Neural crest cell (in vitro differentiated cells): Measurements from ENCODE around the gene ZNF296. TPM values are rescaled to one million over a fixed set of nuclear protein-coding genes. Genes with fewer than 3 reads are reported as not detected.

Experiments
- DNase-seq: peaks from one replicate; pipeline ENCODE4 v3.0.0; 2021; ENCODE audit warnings: low read depth, mixed read lengths, low spot score
- H3K27ac Mint-ChIP-seq: one replicate; pipeline ENCODE4 v1.8.0; 2021; ENCODE audit warnings: mild to moderate bottlenecking, mixed read lengths; ENCODE audit not compliant: unreplicated experiment
- H3K27me3 Mint-ChIP-seq: 2 replicates; pipeline ENCODE4 v1.8.0; 2021; ENCODE audit warnings: low read depth, mild to moderate bottlenecking, mixed read lengths
- H3K36me3 Mint-ChIP-seq: 2 replicates; pipeline ENCODE4 v1.8.0; 2021; ENCODE audit warnings: low read depth, mild to moderate bottlenecking, mixed read lengths
- H3K4me1 Mint-ChIP-seq: 2 replicates; pipeline ENCODE4 v1.8.0; 2021; ENCODE audit warnings: mixed read lengths
- H3K4me3 Mint-ChIP-seq: one replicate; pipeline ENCODE4 v1.8.0; 2021; ENCODE audit warnings: mild to moderate bottlenecking, mixed read lengths
- H3K9me3 Mint-ChIP-seq: 2 replicates; pipeline ENCODE4 v1.8.0; 2021; ENCODE audit warnings: mixed read lengths
- total RNA-seq: library from RNA; stranded (reverse); gene quantifications from 2 replicates; pipeline ENCODE4 v1.2.1, GENCODE V29; 2021
- TF ChIP-seq, protein P1 (sequence below): fragments of 200-600 bp; sonication (generic); conservative IDR thresholded peaks from 2 replicates; pipeline ENCODE4 v1.5.0; 2021; ENCODE audit warnings: antibody characterized with exemption, mild to moderate bottlenecking

The ZNF296 gene
- total RNA-seq, 1 donor from 2014 or later: 1.2 TPM

- Mint-ChIP-seq H3K4me3 (no peak overlapping the region), H3K36me3 (peaks cover 2% of the 10 kb centered on the region), H3K4me1 (no peaks in the 10 kb centered on the region), H3K27ac (no peak overlapping the region), H3K27me3 (no peaks in the 10 kb centered on the region), H3K9me3 (no peaks in the 10 kb centered on the region)
- TF ChIP-seq, protein P1, sequence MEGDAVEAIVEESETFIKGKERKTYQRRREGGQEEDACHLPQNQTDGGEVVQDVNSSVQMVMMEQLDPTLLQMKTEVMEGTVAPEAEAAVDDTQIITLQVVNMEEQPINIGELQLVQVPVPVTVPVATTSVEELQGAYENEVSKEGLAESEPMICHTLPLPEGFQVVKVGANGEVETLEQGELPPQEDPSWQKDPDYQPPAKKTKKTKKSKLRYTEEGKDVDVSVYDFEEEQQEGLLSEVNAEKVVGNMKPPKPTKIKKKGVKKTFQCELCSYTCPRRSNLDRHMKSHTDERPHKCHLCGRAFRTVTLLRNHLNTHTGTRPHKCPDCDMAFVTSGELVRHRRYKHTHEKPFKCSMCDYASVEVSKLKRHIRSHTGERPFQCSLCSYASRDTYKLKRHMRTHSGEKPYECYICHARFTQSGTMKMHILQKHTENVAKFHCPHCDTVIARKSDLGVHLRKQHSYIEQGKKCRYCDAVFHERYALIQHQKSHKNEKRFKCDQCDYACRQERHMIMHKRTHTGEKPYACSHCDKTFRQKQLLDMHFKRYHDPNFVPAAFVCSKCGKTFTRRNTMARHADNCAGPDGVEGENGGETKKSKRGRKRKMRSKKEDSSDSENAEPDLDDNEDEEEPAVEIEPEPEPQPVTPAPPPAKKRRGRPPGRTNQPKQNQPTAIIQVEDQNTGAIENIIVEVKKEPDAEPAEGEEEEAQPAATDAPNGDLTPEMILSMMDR: no peak
- DNase-seq: no peak
These were observed 43.9 kb downstream of the ZNF296 start for GRCh38 chr19:45032421-45032820.

GRCh38 chr19:45030825-45031224 lies 45.5 kb downstream of the ZNF296 start:
- Mint-ChIP-seq H3K36me3 (peaks cover 2% of the 10 kb centered on the region), H3K27ac (no peak overlapping the region), H3K9me3 (no peaks in the 10 kb centered on the region), H3K27me3 (no peaks in the 10 kb centered on the region), H3K4me1 (no peaks in the 10 kb centered on the region), H3K4me3 (no peak overlapping the region)
- no peak for DNase-seq
- TF ChIP-seq, protein P1: no peak

- Mint-ChIP-seq H3K27me3 (no peaks in the 10 kb centered on the region), H3K36me3 (no peaks in the 10 kb centered on the region), H3K4me3 (no peak overlapping the region), H3K9me3 (no peaks in the 10 kb centered on the region), H3K4me1 (no peaks in the 10 kb centered on the region), H3K27ac (peak overlapping the region; percentile 75)
- DNase-seq: no peak
- TF ChIP-seq, protein P1: no peak
These were observed 48.9 kb downstream of the ZNF296 start for GRCh38 chr19:45027371-45027770.

DNA sequence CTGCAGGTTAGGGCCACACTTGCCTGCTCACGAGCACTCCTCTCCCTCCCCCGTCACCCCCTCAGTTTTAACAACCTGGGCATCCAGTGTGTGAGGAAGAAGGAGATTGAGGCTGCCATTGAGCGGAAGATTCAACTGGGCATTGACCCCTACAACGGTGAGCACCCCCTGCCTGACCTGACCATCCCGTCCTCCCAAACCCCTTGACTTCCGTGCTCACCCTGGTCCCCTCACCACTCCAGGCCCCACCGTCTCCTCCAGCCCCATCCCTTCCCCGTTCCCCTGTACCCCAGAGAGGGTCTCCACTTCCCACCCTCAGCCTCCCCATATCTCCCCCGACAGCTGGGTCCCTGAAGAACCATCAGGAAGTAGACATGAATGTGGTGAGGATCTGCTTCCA lies 51.0 kb downstream of the ZNF296 start:
- no peaks in the 10 kb centered on the region for H3K27me3 Mint-ChIP-seq
- no peaks in the 10 kb centered on the region for H3K36me3 Mint-ChIP-seq
- no peak for DNase-seq
- H3K4me1 Mint-ChIP-seq: no peaks in the 10 kb centered on the region
- H3K27ac Mint-ChIP-seq: peak overlapping the region; percentile 27
- H3K9me3 Mint-ChIP-seq: no peaks in the 10 kb centered on the region
- TF ChIP-seq, protein P1: no peak
- H3K4me3 Mint-ChIP-seq: no peak overlapping the region

GRCh38 chr19:45023048-45023447 lies 53.2 kb downstream of the ZNF296 start:
- Mint-ChIP-seq H3K27ac (no peak overlapping the region), H3K9me3 (no peaks in the 10 kb centered on the region), H3K27me3 (no peaks in the 10 kb centered on the region), H3K4me3 (no peak overlapping the region), H3K36me3 (no peaks in the 10 kb centered on the region), H3K4me1 (no peaks in the 10 kb centered on the region)
- DNase-seq: no peak
- TF ChIP-seq, protein P1: no peak

- Mint-ChIP-seq H3K27me3 (no peaks in the 10 kb centered on the region), H3K9me3 (no peaks in the 10 kb centered on the region), H3K27ac (peak overlapping the region; percentile 35), H3K4me1 (no peaks in the 10 kb centered on the region), H3K36me3 (no peaks in the 10 kb centered on the region), H3K4me3 (no peak overlapping the region)
- DNase-seq: no peak
- TF ChIP-seq, protein P1: no peak
These were observed 54.3 kb downstream of the ZNF296 start for GRCh38 chr19:45021971-45022370.
